GM23248 (cell line): ENCODE data around the gene EFCAB11. TPM values are rescaled to one million over a fixed set of nuclear protein-coding genes. Genes with fewer than 3 reads are reported as not detected.

Experiments used
- DNase-seq: peaks from one replicate; pipeline ENCODE4 v3.0.0-alpha.2; 2015
- H2AFZ ChIP-seq: fragments of 200-600 bp; sonication (generic); 2 replicates; pipeline ENCODE4 v1.6.1; 2016; ENCODE audit warnings: antibody characterized with exemption
- H3F3A ChIP-seq: fragments of 200-600 bp; sonication (generic); 2 replicates; pipeline ENCODE4 v1.6.1; 2016; ENCODE audit warnings: mild to moderate bottlenecking, antibody characterized with exemption, mixed run types; ENCODE audit not compliant: insufficient read depth
- H3K27ac ChIP-seq: fragments of 200-600 bp; sonication (generic); 2 replicates; pipeline ENCODE4 v1.5.1; 2016; ENCODE audit warnings: mild to moderate bottlenecking
- H3K27me3 ChIP-seq: fragments of 200-600 bp; sonication (generic); replicated peaks from 2 replicates; pipeline ENCODE4 v1.6.1; 2016; ENCODE audit warnings: mild to moderate bottlenecking; ENCODE audit not compliant: insufficient read depth
- H3K36me3 ChIP-seq: fragments of 200-600 bp; sonication (generic); 2 replicates; pipeline ENCODE4 v1.6.1; 2016; ENCODE audit warnings: low read depth, mild to moderate bottlenecking
- H3K4me1 ChIP-seq: fragments of 200-600 bp; sonication (generic); 2 replicates; pipeline ENCODE4 v1.6.1; 2016; ENCODE audit warnings: mild to moderate bottlenecking; ENCODE audit not compliant: insufficient read depth
- H3K4me2 ChIP-seq: fragments of 200-600 bp; sonication (generic); one replicate; pipeline ENCODE4 v1.6.1; 2016; ENCODE audit warnings: mild to moderate bottlenecking; ENCODE audit not compliant: unreplicated experiment
- H3K4me3 ChIP-seq: fragments of 200-600 bp; sonication (generic); 2 replicates; pipeline ENCODE4 v1.5.1; 2016; ENCODE audit warnings: mild to moderate bottlenecking
- H3K79me2 ChIP-seq: fragments of 200-600 bp; sonication (generic); 2 replicates; pipeline ENCODE4 v1.6.1; 2016; ENCODE audit warnings: mild to moderate bottlenecking; ENCODE audit not compliant: insufficient read depth
- H3K9ac ChIP-seq: fragments of 200-600 bp; sonication (generic); 2 replicates; pipeline ENCODE4 v1.6.1; 2016; ENCODE audit warnings: mild to moderate bottlenecking
- H3K9me2 ChIP-seq: fragments of 200-600 bp; sonication (generic); 2 replicates; pipeline ENCODE4 v1.6.1; 2016; ENCODE audit warnings: mixed run types, mild to moderate bottlenecking, moderate library complexity; ENCODE audit not compliant: insufficient read depth
- H3K9me3 ChIP-seq: fragments of 200-600 bp; sonication (generic); one replicate; pipeline ENCODE4 v1.6.1; 2017; ENCODE audit warnings: low read depth
- H4K20me1 ChIP-seq: fragments of 200-600 bp; sonication (generic); 2 replicates; pipeline ENCODE4 v1.6.0; 2016; ENCODE audit not compliant: insufficient read depth
- EZH2 ChIP-seq: fragments of 200-600 bp; sonication (generic); IDR thresholded peaks from 2 replicates; pipeline ENCODE4 v1.6.1; 2018; ENCODE audit warnings: antibody characterized with exemption, mild to moderate bottlenecking; ENCODE audit not compliant: insufficient read depth, poor library complexity, severe bottlenecking
- EZH2phosphoT487 ChIP-seq: fragments of 200-600 bp; sonication (generic); IDR thresholded peaks from 2 replicates; pipeline ENCODE4 v1.6.1; 2018; ENCODE audit warnings: antibody characterized with exemption, moderate library complexity, mild to moderate bottlenecking, low read depth; ENCODE audit not compliant: insufficient read depth
- WGBS, 2 experiments: methylation state at CpG; one replicate each; pipeline ENCODE4 v1.1.6; 2015 to 2017; ENCODE audit warnings: low lambda C conversion rate in 2 of 2, low coverage in 1 of 2; ENCODE audit errors: missing lambda C conversion rate in 2 of 2; 5-methylcytosine and 5-hydroxymethylcytosine counted together
- in situ Hi-C: fragments of 300-500 bp; cut with MboI; formaldehyde crosslinking; loops from 2 replicates; pipeline ENCODE4 v1.15.0; 2020
- polyA plus RNA-seq: library from polyadenylated mRNA; unstranded; fragments of >200 nt; fragmentation: Nextera tagmentation; extraction: Ambion mirVana; gene quantifications from 2 replicates; pipeline ENCODE4 v1.2.1, GENCODE V29; 2016
- total RNA-seq: library from RNA; depleted of rRNA; stranded (reverse); fragments of >200 nt; shearing (Covaris generic); gene quantifications from 2 replicates; pipeline ENCODE4 v1.2.3, GENCODE V29; 2014

The EFCAB11 gene
- total and polyA plus RNA-seq, 2 experiments from 2014 or later, result 7.9 to 16.4 TPM

- Histone ChIP-seq H2AFZ (no peak overlapping the region), H3F3A (no peaks in the 10 kb centered on the region), H3K9me3 (no peaks in the 10 kb centered on the region), H3K4me1 (no peaks in the 10 kb centered on the region), H4K20me1 (no peaks in the 10 kb centered on the region), H3K4me3 (no peak overlapping the region), H3K27me3 (no peaks in the 10 kb centered on the region), H3K27ac (no peak overlapping the region), H3K9me2 (no peaks in the 10 kb centered on the region), H3K9ac (no peak overlapping the region), H3K4me2 (no peak overlapping the region), H3K79me2 (no peaks in the 10 kb centered on the region), H3K36me3 (peaks cover 21% of the 10 kb centered on the region; the same call in 1 of the 2 replicates)
- in situ Hi-C loops, result no loop called here
- 90 to 92% methylated on average over 5 of the region's 5 CpGs for WGBS, 2 experiments
- no peak for TF ChIP-seq EZH2
- no peak for TF ChIP-seq EZH2phosphoT487
- DNase-seq, result no peak
Measured at GRCh38 chr14:89986462-89987160, 32.1 kb upstream of the EFCAB11 start.

- WGBS, 2 experiments, result 94 to 95% methylated on average over 2 of the region's 2 CpGs
- H3K36me3 ChIP-seq, result peaks cover 24% of the 10 kb centered on the region; the same call in 1 of the 2 replicates
- no peak for DNase-seq
- H3K9me3 ChIP-seq, result no peaks in the 10 kb centered on the region
- no peak overlapping the region for H3K27ac ChIP-seq
- no peaks in the 10 kb centered on the region for H3K4me1 ChIP-seq
- H3K9me2 ChIP-seq, result no peaks in the 10 kb centered on the region
- in situ Hi-C loops, result no loop called here
- no peaks in the 10 kb centered on the region for H3F3A ChIP-seq
- no peak overlapping the region for H3K4me3 ChIP-seq
- no peaks in the 10 kb centered on the region for H4K20me1 ChIP-seq
- no peaks in the 10 kb centered on the region for H3K27me3 ChIP-seq
- TF ChIP-seq EZH2phosphoT487 (no peak), EZH2 (no peak)
- H3K4me2 ChIP-seq, result no peak overlapping the region
- no peak overlapping the region for H3K9ac ChIP-seq
- H3K79me2 ChIP-seq, result no peaks in the 10 kb centered on the region
- H2AFZ ChIP-seq, result no peak overlapping the region
Measured at GRCh38 chr14:89983375-89983774, 28.8 kb upstream of the EFCAB11 start.

- no peak overlapping the region for H3K4me3 ChIP-seq
- no peaks in the 10 kb centered on the region for H3K4me1 ChIP-seq
- no peaks in the 10 kb centered on the region for H3K79me2 ChIP-seq
- no peaks in the 10 kb centered on the region for H3K27me3 ChIP-seq
- 42 to 46% methylated on average over 4 of the region's 4 CpGs for WGBS, 2 experiments
- H3K36me3 ChIP-seq, result peaks cover 20% of the 10 kb centered on the region; the same call in 1 of the 2 replicates
- no peak overlapping the region for H3K9ac ChIP-seq
- TF ChIP-seq EZH2phosphoT487 (no peak), EZH2 (no peak)
- in situ Hi-C loops, result loop anchor here (10.0 kb wide), 1 partner anchor 246 kb away; no protein-coding TSS in a partner anchor
- H3F3A ChIP-seq, result no peaks in the 10 kb centered on the region
- DNase-seq, result no peak
- no peak overlapping the region for H3K4me2 ChIP-seq
- no peak overlapping the region for H2AFZ ChIP-seq
- H3K9me2 ChIP-seq, result no peaks in the 10 kb centered on the region
- no peak overlapping the region for H3K27ac ChIP-seq
- H3K9me3 ChIP-seq, result no peaks in the 10 kb centered on the region
- H4K20me1 ChIP-seq, result no peaks in the 10 kb centered on the region
Measured at GRCh38 chr14:89978656-89979055, 24.1 kb upstream of the EFCAB11 start.

GRCh38 chr14:89977668-89978067 lies 23.1 kb upstream of the EFCAB11 start:
- in situ Hi-C loops, result loop anchor here (10.0 kb wide), 1 partner anchor 247 kb away; no protein-coding TSS in a partner anchor
- no peaks in the 10 kb centered on the region; the same call in 1 of the 2 replicates for H3F3A ChIP-seq
- H3K27me3 ChIP-seq, result no peaks in the 10 kb centered on the region
- 72 to 81% methylated on average over 4 of the region's 4 CpGs for WGBS, 2 experiments
- no peaks in the 10 kb centered on the region for H3K4me1 ChIP-seq
- H3K79me2 ChIP-seq, result no peaks in the 10 kb centered on the region
- no peak overlapping the region for H2AFZ ChIP-seq
- H4K20me1 ChIP-seq, result no peaks in the 10 kb centered on the region
- H3K9me2 ChIP-seq, result no peaks in the 10 kb centered on the region
- no peaks in the 10 kb centered on the region for H3K9me3 ChIP-seq
- TF ChIP-seq EZH2, result no peak
- TF ChIP-seq EZH2phosphoT487, result no peak
- H3K27ac ChIP-seq, result no peak overlapping the region
- peaks cover 18% of the 10 kb centered on the region; the same call in 1 of the 2 replicates for H3K36me3 ChIP-seq
- no peak for DNase-seq
- H3K4me3 ChIP-seq, result no peak overlapping the region
- no peak overlapping the region for H3K9ac ChIP-seq
- no peak overlapping the region for H3K4me2 ChIP-seq
